ENCODE data around the gene LGALS9. TPM values are rescaled to one million over a fixed set of nuclear protein-coding genes. Genes with fewer than 3 reads are reported as not detected.

LGALS9 gene
- polyA plus RNA-seq, 2 of the 4 experiments (the other 2 are of a cell fraction): 1.2 to 1.5 TPM

DNA sequence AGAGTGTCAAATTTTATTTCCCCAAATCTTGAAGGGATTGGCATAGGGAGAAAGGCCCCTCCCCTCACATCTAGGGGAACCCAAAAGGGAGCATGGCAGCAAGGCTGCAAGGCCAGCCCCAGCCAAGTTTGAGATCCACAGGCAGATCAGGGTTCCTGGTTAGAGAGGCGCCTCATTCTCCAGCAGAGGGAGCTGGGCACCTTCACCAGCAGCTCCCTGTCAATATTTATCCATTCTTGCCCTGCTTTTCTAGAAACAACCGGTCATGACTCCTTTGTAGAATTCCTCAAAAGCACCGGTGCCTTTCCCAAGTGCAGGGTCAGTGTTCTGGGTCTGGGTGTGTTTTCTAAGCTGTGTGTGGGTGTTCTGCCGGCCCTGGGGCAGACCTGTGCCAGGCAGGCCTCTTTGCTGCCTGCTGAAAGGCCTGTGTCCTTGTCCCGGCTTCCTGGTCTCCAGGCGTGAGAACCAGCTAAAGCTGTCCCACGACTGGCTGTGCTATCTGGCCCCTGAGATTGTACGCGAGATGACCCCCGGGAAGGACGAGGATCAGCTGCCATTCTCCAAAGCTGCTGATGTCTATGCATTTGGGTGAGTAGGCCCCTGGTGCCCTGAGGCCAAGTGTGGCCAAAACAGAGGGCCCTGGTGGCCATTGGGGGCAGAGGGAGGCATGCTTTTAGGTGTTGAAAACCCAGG lies 21.2 kb upstream of the LGALS9 start:
- H3K27ac ChIP-seq: no peak overlapping the region
- no peak overlapping the region for H3K4me3 ChIP-seq
- WGBS (ENCODE audit: missing lambda C conversion rate): 85% methylated on average over 10 of the region's 11 CpGs
- peaks cover 10% of the 10 kb centered on the region for H3K4me1 ChIP-seq
- H3K4me2 ChIP-seq: no peak overlapping the region
- ATAC-seq (peak; percentile 82 to 88), DNase-seq (ENCODE audit: low read depth in 1 of 2, low spot score in 1 of 2) (peak; percentile 46 to 53), FAIRE-seq (no peak)
- ChIA-PET POLR2A (no interaction called here), CTCF (interaction anchor here (0.8 to 25.7 kb wide), 19 partner anchors 7 to 373 kb away, joined by 3 to 575 read pairs (median 5); no protein-coding TSS in a partner anchor)
- no peaks in the 10 kb centered on the region for H3K9me3 ChIP-seq
- peak; percentile 46 to 70 for TF ChIP-seq RAD21 (conservative IDR thresholded peaks at IDR 0.05 in 1 of 2, IDR thresholded peaks at IDR 0.05 in 1 of 2)
- TF ChIP-seq, protein P1, sequence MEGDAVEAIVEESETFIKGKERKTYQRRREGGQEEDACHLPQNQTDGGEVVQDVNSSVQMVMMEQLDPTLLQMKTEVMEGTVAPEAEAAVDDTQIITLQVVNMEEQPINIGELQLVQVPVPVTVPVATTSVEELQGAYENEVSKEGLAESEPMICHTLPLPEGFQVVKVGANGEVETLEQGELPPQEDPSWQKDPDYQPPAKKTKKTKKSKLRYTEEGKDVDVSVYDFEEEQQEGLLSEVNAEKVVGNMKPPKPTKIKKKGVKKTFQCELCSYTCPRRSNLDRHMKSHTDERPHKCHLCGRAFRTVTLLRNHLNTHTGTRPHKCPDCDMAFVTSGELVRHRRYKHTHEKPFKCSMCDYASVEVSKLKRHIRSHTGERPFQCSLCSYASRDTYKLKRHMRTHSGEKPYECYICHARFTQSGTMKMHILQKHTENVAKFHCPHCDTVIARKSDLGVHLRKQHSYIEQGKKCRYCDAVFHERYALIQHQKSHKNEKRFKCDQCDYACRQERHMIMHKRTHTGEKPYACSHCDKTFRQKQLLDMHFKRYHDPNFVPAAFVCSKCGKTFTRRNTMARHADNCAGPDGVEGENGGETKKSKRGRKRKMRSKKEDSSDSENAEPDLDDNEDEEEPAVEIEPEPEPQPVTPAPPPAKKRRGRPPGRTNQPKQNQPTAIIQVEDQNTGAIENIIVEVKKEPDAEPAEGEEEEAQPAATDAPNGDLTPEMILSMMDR (IDR thresholded peaks at IDR 0.05): peak; percentile 44
- peak; percentile 42; the same call in 2 of the 3 replicates for TF ChIP-seq SMC3 (IDR thresholded peaks at IDR 0.05)
- TF ChIP-seq POLR2AphosphoS2 (conservative IDR thresholded peaks at IDR 0.05; ENCODE audit: low read length): no peak

DNA sequence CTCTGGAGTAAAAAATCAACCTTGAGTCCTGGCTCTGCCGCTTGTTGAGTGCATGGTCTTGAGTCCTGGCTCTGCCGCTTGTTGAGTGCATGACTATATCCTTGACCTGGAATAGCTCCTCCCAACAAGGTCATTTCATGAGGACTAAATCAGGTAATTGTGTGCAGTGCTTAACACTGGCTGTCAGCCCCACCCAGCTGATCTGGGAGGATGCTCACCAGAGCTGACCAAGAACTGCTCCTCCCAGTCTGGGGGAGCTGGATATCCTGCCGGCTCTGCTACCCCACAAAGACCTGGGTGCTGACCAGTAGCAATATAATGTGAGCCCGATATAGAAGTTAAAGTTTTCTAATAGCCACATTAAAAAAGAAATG lies 20.7 kb upstream of the LGALS9 start:
- no peak overlapping the region for H3K27ac ChIP-seq
- DNase-seq (ENCODE audit: low read depth in 1 of 2, low spot score in 1 of 2) (no peak), ATAC-seq (no peak), FAIRE-seq (no peak)
- peaks cover 10% of the 10 kb centered on the region for H3K4me1 ChIP-seq
- TF ChIP-seq ELK1 (IDR thresholded peaks at IDR 0.05; ENCODE audit: low read depth, low read length): no peak
- H3K4me2 ChIP-seq: no peak overlapping the region
- H3K9me3 ChIP-seq: no peaks in the 10 kb centered on the region
- H3K4me3 ChIP-seq: no peak overlapping the region
- CTCF ChIA-PET: interaction anchor here (0.8 to 25.7 kb wide), 17 partner anchors 8 to 374 kb away, joined by 3 to 575 read pairs (median 5); no protein-coding TSS in a partner anchor
- WGBS (ENCODE audit: missing lambda C conversion rate): 92% methylated on average over 4 of the region's 4 CpGs
- POLR2A ChIA-PET: no interaction called here

- Histone ChIP-seq H3K4me2 (no peak overlapping the region), H3K4me1 (peaks cover 10% of the 10 kb centered on the region), H3K9me3 (no peaks in the 10 kb centered on the region), H3K27ac (no peak overlapping the region), H3K4me3 (no peak overlapping the region)
- FAIRE-seq (no peak), ATAC-seq (no peak), DNase-seq (ENCODE audit: low read depth in 1 of 2, low spot score in 1 of 2) (no peak)
- ChIA-PET CTCF (interaction anchor here (1.0 to 19.9 kb wide), 5 partner anchors 10 to 374 kb away, joined by 3 to 374 read pairs (median 53); no protein-coding TSS in a partner anchor), POLR2A (no interaction called here)
- no peak for TF ChIP-seq HES2 (IDR thresholded peaks at IDR 0.05)
- TF ChIP-seq CHD2 (IDR thresholded peaks at IDR 0.05; ENCODE audit: low read length, partially characterized antibody): no peak
- TF ChIP-seq, protein P1 (IDR thresholded peaks at IDR 0.05): no peak
- TF ChIP-seq MYC (IDR thresholded peaks at IDR 0.05; ENCODE audit: borderline replicate concordance, low read length): no peak
- TF ChIP-seq, protein P2, sequence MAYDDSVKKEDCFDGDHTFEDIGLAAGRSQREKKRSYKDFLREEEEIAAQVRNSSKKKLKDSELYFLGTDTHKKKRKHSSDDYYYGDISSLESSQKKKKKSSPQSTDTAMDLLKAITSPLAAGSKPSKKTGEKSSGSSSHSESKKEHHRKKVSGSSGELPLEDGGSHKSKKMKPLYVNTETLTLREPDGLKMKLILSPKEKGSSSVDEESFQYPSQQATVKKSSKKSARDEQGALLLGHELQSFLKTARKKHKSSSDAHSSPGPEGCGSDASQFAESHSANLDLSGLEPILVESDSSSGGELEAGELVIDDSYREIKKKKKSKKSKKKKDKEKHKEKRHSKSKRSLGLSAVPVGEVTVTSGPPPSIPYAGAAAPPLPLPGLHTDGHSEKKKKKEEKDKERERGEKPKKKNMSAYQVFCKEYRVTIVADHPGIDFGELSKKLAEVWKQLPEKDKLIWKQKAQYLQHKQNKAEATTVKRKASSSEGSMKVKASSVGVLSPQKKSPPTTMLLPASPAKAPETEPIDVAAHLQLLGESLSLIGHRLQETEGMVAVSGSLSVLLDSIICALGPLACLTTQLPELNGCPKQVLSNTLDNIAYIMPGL (CRISPR knock-in tag; IDR thresholded peaks at IDR 0.05; ENCODE audit: borderline replicate concordance): no peak
- TF ChIP-seq, protein P3, sequence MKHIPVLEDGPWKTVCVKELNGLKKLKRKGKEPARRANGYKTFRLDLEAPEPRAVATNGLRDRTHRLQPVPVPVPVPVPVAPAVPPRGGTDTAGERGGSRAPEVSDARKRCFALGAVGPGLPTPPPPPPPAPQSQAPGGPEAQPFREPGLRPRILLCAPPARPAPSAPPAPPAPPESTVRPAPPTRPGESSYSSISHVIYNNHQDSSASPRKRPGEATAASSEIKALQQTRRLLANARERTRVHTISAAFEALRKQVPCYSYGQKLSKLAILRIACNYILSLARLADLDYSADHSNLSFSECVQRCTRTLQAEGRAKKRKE (CRISPR knock-in tag; IDR thresholded peaks at IDR 0.05; ENCODE audit: low read depth): no peak
- no peak for TF ChIP-seq JUN (IDR thresholded peaks at IDR 0.05)
- TF ChIP-seq HOXB13 (CRISPR knock-in tag; IDR thresholded peaks at IDR 0.05; ENCODE audit: low read depth): no peak
- no peak for TF ChIP-seq POLR2AphosphoS2 (conservative IDR thresholded peaks at IDR 0.05; ENCODE audit: low read length)
- no peak for TF ChIP-seq HEYL (CRISPR knock-in tag; IDR thresholded peaks at IDR 0.05)
- no peak for TF ChIP-seq RARB (CRISPR knock-in tag; IDR thresholded peaks at IDR 0.05)
- no peak for TF ChIP-seq MAFK (IDR thresholded peaks at IDR 0.05; ENCODE audit: partially characterized antibody)
- TF ChIP-seq RAD21 (conservative IDR thresholded peaks at IDR 0.05 in 1 of 2, IDR thresholded peaks at IDR 0.05 in 1 of 2): no peak
- no peak for TF ChIP-seq ZFP36 (IDR thresholded peaks at IDR 0.05; ENCODE audit: borderline replicate concordance, partially characterized antibody)
- no peak for TF ChIP-seq GATA3 (IDR thresholded peaks at IDR 0.05; ENCODE audit: borderline replicate concordance)
- no peak for TF ChIP-seq SMC3 (IDR thresholded peaks at IDR 0.05)
- 63% methylated on average over 3 of the region's 3 CpGs for WGBS (ENCODE audit: missing lambda C conversion rate)
Observed at GRCh38 chr17:27612160-27612770, 18.7 kb upstream of the LGALS9 start.
